Frontal cortex (tissue), 4 donors: ENCODE measurements around the gene SUPT20HL1. TPM values are rescaled to one million over a fixed set of nuclear protein-coding genes. Genes with fewer than 3 reads are reported as not detected.
A peak's percentile ranks its signal among the peaks of the same experiment; 100 is the strongest.

Source experiments
- DNase-seq, 2 donors: peaks; one replicate each; pipeline ENCODE4 v3.0.0; 2012; ENCODE audit warnings: low spot score in 2 of 2
- FAIRE-seq: peaks from 2 replicates; lab custom pipeline; 2012; peaks lifted over from hg19 to GRCh38; lab: Jason Lieb, UNC
- total RNA-seq: library from RNA; depleted of rRNA; stranded (reverse); fragments of >200 nt; gene quantifications from one replicate; pipeline ENCODE4 v1.2.3, GENCODE V29; 2014
- donor health status: control.
- donor health status: control.
- donor health status: control.

Gene SUPT20HL1
- total RNA-seq, 1 donor from 2014 or later: not detected

DNA sequence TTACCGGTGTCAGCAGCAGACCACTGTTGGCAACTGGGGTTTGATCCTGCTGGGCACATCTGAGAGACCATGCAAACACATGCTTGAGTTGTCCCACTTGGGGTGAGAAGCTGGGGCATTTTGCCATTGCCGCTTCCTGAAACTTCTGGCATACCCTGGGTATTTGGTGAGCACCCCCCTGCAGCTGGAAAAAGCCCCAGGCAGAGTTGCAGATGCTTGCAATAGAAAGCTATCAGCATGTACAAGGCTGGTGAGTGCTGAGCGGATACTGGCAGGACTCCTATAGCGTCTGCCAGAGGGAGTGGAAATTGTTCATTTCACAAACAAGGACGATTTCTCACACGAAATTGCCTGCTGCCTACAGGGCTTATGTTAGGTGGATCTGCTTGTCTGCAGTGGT lies 32.3 kb downstream of the SUPT20HL1 start:
- DNase-seq (no peak), FAIRE-seq (no peak)

DNA sequence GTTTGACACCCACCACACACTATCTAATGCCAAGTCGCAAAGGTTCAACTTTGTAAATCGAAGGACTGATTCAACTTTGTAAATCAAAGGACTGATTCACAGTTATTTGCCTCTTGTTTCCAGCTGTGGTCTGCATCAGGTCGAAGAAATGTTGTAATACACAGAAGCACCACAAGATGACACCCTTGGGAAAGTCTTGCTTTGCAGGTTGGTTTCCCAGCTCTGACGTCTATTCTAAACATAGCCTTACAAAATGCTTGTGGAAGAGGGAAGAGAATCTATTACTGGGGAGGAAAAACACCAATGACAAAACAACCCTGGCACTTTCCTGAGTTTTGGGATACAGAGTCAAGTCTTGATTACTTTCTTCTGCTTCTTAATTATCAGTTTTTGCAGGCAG lies 35.3 kb downstream of the SUPT20HL1 start:
- FAIRE-seq (peak; percentile 62), DNase-seq (peak in 1 of 2 donors; percentile 37)

DNA sequence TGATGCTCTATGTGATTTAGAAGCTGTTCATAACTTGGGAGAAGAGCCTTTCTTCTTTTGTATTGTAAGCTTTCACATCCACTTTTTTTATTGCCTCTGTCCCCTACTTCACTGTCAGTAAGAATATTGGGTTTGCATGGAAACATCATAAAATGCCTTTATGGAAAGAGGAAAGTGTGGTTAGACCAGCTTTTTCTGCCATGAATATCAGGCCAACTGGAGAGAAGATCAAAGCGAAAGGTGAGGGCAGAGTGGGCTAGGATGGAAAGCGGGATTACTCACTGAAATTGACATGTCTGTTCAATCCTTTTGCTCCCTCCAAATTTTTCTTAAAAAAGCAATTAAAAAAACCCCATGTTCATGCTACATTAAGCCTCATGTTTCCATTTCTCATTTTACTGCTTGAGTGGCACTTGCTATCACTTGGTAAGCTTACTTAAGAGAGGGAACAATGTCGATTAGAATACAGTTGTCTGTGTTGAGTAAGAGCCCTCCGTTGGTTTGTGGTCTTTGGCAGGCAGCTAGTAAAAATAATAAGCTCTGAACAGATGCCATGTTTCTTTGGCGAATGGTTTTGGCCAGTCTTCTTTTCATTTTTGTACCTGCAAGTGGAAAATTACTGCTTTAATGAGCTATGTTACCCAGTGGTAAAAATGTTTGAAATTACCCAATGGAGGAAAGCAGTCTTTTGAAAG lies 35.9 kb downstream of the SUPT20HL1 start:
- DNase-seq (no peak), FAIRE-seq (no peak)

DNA sequence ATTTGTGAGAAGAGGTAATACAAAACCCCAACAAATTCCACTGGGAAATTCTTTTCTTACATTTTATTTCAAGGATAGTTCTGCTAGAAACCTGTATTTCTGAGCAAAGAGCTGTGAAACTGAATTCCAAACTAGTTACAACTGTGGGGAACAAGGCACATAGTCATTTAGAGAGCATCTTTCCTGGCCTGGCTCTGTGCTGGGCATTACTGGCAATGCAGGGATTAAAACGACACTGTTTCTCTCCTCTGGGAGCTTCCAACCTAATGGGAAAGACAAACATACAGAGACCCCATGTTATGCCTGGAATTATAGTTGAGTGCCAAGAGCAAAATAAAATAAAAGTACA lies 36.5 kb downstream of the SUPT20HL1 start:
- no peak for DNase-seq
- no peak for FAIRE-seq

DNA sequence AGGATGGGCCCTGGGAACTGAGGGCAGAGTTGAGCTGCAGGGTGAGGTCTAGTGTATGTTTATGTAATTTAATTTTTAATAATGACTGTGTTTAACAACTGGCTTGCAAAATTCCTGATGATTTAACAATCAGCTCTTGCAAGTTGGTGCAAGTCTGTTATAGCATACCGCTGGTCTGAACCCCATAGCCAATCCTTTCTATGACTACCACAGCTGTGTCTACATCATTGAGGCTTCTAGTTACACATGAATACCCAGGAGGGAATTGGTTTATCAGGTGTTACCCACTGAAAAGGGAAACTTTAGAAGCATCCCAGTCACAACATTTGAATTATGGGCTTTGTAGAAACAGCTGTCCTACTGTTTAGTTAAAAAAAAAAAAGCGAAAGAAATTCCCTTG lies 38.3 kb downstream of the SUPT20HL1 start:
- DNase-seq (no peak), FAIRE-seq (no peak)

DNA sequence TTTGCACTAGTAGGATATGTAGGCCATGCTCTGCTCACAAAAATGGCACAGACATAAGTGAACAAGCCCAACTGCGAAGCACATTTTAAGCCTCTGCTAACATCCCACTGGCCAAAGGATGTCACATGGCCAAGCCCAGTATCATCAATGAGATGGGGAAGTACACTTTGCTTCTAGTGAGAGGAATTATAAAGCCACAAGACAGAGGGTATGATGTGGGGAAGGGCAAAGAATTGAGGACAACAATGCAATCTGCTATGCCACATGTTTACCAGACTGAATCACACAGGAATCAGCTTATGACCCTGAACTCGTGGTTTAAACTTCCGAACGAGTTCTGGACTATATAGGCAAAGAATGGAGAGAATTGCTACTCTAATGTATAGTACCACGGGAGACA lies 39.1 kb downstream of the SUPT20HL1 start:
- DNase-seq: no peak
- FAIRE-seq: no peak

DNA sequence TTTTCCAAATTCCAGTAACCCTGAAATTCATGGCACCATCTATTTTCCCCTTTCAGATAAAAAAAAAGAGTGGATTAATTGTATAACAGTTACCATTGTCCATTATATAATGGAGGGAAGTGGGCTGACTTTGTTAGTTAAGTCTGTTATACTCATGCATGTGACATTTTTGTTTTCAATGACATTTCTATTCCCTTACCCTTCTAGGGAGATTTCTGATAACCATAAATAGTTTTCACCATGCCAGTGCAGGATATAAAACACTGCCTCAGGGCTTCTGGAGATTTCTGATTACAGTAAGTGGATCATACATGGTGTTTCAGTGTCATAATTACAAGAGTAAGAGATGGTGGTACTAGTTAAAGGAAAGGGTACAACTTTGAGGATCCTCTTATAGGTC lies 45.5 kb downstream of the SUPT20HL1 start:
- no peak for DNase-seq
- no peak for FAIRE-seq

Other genes with a start within 250 kb of the SUPT20HL1 start
- 46.1 TPM for gene ZFX, start 210.9 kb upstream of the SUPT20HL1 start, total RNA-seq
- not detected for gene SUPT20HL2, start 46.6 kb upstream of the SUPT20HL1 start, total RNA-seq
- gene PDK3, start 104.6 kb downstream of the SUPT20HL1 start, total RNA-seq: 7.3 TPM